NCI-H226 (cell line): ENCODE data around the gene POLE4.

ENCODE experiments used
- DNase-seq: peaks from one replicate; pipeline ENCODE4 v3.0.0-alpha.2; 2015

Gene POLE4

DNA sequence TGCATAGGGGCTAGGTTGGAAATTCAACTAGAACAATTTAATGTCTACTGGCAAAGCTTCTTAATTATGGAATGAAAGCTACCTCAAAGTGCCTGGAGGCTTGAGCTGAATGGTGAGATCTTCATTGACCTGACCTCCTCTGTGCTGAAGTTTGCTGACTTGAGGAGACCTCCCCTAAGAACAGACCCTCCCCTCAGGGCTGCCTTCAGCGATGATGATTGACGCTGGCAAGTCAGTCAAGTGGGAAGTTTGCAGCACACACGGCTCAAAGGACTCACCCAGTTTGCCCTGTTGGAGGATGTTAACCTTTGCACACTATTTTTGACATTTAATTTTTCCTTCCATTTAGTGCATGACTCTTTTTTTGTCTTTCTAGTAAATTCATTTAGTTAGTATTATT, 17.2 kb upstream of the POLE4 start:
- no peak for DNase-seq

DNA sequence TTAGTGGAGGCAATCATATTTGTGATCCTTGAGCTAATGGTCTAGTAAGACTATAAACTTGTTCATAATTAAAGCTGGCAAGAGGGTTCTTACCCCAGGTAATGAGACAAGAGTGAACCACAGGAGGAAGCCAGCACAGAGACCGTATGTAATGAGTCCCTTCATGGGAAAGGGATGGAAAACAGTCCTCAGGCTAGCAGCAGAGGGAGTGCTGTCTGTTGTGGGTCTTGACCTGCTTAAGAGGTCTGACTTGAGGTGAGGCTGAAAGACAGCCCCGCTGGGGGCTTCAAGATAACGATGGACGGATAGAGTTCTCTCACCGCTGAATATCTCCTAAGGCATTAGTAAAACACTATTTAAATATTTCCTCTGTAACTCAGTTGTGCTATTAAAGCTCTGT, 16.2 kb upstream of the POLE4 start:
- no peak for DNase-seq

DNA sequence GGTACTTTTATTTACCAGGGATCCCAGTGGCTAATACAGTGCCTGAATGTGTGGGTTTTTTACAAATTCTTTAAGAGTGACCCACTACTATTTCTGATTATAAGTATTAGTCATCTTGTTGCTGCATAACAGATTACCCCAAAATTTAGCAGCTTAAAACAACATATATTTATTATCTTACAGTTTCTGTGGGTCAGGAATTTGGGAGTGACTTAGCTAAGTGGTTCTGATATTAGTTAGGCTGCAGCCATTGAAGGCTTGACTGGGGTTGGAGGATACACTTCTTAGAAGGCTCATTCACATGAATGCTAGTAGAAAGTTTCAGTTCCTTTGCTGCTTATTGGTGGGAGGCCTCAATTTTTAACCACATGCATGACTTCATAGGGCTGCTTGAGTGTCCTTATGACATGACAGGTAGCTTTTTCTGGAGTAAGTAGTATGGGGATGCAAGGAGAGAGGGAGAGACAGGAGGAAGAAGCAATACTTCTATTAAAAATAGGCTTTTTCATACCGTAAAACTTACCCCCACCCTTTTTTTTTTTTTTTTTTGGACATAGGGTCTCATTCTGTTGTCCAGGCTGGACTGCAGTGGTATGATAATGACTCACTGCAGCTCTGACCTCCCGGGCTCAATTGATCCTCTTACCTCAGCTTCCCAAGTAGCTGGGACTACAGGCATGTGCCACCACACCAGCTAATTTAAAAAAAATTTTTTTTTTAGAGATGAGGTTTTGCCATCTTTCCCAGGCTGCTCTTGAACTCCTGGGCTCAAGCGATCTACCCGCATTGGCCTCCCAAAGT, 13.3 kb upstream of the POLE4 start:
- peak; percentile 75 for DNase-seq

DNA sequence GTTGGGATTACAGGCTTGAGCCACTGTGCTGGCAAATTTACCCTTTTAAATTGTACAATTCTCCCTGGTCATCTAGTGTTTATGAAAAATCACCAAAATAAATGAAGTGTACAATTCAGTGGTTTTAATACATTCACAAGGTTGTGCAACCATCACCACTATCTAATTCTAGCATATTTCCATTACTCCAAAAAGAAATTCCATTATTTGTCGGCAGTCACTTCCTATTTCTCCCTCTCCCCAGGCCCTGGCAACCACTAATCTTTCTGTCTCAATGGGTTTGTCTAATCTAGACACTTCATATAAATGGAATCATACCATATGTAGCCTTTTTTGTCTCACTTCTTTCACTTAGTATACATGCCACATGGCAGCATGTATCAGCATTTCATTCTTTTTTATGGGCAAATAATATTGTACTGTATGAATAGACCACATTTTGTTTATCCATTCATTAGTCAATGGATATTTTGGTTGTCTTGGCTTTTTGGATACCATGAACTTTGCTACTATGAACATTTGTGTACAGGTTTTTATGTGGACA, 12.6 kb upstream of the POLE4 start:
- DNase-seq, result peak; percentile 78

DNA sequence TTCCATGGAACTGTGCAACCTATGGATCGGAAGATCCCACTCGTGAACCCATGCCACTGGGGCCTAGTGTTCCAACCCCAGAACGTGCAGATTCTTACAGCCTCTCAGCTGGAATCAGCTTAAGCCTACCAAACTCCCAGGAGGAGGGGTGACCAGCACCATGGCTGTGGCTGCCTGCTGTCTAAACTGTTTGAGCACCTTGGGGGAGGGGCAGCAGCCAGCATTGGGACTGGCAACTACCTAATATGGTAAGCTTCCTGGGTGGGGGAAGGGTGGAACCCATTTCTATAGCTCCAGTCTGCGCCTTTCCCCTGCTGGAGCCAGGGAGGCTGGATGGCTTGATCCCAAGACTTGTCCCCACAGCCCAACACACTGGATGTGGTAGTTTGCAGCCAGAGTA, 10.7 kb upstream of the POLE4 start:
- no peak for DNase-seq

DNA sequence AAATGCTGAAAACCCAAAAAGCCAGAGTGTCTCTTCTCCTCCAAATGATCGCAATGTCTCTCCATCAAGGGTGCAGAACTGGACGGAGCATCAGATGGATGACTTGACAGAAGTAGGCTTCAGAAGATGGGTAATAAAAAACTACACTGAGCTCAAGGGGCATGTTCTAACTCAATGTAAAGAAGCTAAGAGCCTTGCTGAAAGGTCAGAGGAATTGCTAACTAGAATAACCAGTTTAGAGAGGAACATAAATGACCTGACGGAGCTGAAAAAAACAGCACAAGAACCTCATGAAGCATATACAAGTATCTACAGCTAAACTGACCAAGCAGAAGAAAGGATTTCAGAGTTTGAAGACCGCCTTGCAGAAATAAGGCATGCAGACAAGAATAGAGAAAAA, 9.7 kb upstream of the POLE4 start:
- DNase-seq, result no peak

DNA sequence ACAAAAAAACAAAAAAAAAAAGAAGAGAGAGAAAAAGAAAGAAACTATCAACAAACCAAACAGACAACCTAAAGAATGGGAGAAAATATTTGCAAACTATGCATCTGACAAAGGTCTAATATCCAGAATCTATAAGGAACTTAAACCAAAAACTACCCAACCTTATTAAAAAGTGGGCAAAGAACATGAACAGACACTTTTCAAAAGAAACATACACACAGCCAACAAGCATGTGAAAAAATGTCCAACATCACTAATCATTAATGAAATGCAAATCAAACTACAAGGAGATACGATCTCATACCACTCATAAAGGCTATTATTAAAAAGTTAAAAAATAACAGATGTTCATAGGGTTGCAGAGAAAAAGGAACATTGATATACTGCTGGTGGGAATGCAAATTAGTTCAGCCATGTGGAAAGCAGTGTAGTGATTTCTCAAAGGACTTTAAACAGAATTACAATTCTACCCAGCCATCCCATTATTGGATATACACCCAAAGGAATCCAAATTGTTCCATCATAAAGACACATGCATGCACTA, 7.2 kb upstream of the POLE4 start:
- DNase-seq, result no peak

DNA sequence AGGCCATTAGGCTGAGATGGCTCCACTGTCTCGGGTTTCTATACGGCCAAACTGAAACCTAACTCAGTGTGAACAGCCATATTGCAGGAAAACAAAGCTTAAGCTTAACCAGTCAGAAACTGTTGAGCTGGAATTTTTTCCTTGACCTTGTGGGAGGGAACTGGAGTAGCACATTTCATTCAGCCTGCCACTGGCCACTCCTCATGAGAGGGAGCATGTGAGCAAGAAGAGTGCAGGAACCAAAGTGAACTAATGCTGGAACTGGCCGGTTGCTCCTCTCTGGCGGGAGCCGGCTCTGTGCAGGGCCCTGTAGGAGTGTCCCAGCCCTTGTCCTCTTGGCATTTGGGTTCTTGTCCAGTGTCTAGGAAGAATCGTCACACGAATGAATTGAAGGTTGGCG, 5.9 kb upstream of the POLE4 start:
- DNase-seq, result peak; percentile 7

DNA sequence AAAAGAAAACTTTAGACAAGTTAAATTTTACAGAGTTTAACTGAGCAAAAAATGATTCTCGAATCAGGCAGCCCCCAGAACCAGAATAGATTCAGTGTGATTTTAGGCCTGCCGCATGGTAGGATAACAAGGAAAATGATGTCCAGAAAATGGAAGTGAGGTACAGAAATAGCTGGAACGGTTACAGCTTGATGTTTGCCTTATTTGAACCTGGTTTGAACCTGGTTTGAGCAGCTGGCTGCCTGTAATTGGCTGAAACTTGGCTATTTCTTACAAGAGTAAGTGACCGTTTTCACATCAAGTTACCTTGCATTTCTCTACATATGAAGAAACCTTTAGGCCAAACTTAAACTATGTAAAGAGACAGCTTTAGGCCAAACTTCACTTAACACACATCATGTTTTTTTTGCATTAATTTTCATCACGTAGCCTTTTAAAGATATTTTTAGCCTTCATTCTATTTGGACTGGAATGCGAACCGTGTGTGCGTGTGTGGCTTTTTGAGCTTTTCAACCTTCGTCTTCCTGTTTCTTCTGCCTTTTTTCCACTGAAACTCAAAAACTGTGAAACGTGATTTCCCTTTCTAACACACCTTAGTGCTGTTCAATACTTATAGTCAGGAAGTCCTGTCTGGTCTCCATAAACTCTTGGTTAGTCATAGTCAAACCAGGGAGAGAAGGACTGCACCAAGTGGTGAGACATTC, 4.5 kb upstream of the POLE4 start:
- DNase-seq, result no peak

DNA sequence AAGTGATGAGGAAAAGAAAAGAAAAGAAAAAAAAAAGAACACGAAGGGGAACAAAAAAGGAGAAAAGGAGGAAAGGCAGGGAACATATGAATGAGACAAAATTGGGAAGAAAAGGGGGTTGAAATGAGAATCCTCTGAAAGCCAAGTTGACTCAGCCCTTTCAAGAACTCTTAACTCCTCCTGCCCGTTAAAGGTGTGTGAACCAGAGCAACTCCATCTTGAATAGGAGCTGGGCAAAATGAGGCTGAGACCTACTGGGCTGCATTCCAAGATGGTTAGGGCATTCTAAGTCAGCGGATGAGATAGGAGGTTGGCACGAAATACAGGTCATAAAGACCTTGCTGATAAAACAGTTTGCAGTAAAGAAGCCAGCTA, 4.0 kb upstream of the POLE4 start:
- no peak for DNase-seq

DNA sequence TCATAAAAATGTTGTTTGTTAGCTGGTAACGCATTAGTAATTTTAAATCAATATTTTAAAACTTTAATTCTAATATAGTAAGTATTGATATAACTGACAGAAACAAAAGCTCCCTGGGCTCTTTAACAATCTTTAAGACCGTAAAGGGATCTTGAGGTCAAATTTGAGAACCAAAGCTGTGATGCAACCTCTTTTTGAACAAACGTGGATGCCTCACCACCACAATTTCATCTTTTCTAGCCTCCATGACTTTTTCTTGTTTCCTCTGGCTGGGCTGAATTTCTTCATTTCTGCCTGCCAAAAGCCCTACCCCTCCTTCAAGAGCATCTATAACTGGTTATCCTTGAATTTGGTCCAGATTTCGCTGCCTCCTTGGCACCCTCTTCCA, 563 bp upstream of the POLE4 start:
- no peak for DNase-seq

DNA sequence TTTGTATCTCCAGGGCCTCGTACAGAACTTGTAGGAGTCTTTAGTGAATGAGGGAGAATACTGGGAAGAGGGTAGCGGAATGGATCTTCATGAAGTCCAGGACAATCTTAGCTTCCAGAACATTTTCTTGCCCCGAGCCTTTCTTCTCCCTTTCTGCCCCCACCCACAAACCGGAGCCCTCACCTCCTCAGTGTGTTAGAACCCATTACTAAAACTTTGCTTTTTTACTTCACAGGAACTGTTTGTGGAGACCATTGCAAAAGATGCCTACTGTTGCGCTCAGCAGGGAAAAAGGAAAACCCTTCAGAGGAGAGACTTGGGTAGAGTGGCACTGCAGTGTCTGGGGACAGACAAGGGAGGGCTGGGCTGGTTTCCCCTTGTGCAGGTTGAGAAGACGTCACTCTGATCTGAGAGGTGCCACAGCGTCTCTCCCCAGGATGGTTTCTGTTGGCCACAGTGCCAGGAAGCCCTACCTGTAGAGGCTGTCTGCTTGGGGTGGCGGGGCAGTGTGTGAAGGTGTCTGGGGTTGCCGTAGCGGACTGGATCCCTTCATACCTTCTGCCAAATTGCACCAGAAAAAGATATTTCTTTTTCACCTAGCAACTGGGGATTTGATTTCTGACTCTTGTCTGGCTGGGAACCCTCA, 786 bp downstream of the POLE4 start:
- DNase-seq, result no peak

DNA sequence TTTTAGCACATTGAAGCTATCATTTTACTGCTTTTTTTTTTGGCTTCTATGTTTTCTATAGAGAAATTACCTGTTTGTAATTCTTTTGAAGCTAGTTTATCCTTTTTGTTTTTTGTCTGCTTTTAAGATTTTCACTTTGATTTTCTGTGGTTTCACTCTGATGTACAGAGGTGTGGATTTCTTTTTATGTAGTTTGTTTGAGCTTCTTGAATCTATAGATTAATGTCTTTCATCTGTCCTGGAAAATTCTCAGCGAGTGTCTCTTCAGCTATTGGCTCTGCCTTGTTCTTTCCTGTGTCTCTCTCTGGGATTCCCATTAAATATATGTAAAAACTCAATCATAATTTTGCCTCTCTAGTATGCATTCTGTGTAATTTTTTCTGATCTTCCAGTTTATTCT, 8.4 kb downstream of the POLE4 start:
- no peak for DNase-seq

DNA sequence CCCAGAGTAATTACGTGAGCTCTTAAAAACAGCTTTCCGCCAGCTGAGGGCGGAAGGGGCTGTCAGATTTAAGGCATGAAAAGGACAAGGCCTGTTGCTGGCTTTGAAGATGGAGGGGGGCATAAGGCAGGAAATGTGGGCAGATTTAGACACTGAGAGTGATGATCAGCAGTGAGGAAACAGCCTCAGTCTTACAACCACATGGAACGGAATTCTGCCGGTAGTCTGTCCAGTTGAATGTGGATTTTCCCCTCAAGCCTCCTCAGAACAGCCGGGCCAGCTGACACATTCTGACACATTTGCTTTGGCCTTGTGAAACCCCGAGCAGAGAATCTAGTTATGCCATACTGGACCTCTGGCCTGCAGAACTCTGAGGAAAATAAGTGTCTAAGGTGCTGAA, 16.6 kb downstream of the POLE4 start:
- DNase-seq, result no peak

DNA sequence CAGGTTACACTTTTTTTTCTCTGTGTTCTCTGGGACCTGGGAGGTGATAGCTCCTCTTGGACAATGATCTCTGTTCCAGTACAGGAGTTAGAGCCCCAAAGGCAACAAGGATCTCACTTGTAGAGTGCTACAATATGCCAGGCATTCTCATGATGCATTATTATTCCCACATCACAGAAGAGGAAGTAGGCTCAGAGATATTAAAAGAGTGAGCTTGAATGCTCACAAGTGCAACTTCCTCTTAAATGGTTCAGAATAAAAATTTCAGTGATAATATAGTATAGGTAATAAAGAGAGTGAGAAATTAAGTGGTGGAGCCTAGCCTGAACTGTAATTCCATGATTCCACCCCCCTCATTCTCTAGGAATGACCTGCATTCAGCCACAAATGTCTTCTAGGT, 21.4 kb downstream of the POLE4 start:
- DNase-seq, result no peak

DNA sequence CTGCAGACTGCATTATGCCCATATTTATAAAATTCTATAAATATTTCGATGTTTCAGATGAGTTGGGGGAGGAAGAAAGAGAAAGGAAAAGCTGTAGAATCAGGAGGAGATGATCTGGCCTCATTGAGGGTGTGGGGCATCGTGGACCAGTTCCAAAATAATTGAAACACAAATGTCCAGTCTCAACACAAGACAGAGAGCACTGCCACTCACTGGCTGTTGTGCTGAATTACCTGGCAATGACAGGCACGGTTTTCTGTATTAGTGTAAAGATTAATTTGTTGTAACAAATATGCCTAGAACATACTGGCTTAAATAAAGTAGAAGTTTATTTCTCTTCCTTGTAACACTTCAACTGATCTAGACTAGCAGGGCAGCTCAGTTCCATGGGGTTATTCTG, 24.1 kb downstream of the POLE4 start:
- no peak for DNase-seq

DNA sequence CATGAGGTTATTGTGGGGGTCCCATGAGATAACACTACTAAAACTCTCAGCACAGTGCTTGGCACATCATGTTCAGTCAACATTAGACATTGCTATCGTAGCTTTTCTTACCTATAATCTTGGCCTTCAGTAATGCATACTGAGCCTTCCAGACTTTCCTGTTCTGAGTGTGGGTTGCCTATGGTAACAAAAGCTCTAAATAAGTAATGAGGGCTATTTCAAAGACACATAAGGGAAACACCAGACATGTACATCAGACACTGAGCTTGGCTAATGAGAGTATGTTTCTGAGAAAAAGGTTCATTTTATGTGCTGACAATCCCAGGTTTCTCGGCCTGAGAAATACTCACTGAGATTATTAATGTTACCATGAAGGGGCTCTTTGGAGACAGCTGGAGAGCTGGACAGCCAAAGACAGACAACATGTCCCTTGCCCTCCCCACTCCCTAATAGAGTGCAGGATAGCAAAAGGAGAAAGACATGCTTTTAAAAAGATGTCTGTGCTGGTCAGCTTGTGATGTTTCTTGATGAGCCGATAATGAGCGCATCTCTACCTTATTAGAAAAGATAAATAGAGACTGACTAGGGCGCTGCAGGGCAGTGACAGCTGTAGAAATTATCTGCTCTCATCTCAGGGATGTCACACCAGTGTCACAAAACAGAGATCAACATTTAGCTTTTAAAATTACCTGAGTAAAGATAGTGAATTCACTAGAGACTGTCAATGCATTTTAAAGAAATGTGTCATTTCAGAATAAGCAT, 25.4 kb downstream of the POLE4 start:
- no peak for DNase-seq

DNA sequence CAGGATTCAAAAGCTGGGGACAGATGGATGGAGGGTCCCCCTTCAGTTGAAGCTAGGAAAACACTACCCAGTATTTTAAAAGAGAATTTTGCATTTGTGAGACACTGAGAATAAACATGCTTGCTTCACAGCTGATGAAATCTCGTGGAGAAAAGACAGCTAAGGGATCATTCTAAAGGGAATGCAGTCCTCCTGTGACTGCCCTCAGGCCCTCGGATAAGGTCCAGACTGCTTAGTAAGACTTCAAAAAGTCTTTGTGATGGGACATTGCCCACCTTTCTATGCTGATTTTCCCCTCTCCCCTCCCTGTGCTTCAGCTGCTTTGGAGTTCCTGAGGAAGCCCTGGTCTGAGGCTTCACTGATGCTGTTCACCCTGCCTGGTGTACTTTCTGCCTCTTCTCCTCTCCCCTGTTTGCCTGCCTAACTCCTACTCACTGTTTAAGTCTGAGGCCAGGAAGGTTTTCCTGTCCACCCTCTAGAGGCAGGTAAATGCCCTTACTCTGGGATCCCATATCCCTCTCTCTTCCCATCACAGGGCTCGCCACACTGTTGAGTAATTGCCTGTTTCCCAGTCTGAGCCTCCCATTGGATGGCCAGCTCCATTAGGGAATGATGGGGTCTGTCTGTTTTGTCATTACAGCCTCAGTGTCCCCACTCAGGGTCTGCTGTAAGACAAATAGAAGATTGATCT, 26.6 kb downstream of the POLE4 start:
- DNase-seq, result no peak

DNA sequence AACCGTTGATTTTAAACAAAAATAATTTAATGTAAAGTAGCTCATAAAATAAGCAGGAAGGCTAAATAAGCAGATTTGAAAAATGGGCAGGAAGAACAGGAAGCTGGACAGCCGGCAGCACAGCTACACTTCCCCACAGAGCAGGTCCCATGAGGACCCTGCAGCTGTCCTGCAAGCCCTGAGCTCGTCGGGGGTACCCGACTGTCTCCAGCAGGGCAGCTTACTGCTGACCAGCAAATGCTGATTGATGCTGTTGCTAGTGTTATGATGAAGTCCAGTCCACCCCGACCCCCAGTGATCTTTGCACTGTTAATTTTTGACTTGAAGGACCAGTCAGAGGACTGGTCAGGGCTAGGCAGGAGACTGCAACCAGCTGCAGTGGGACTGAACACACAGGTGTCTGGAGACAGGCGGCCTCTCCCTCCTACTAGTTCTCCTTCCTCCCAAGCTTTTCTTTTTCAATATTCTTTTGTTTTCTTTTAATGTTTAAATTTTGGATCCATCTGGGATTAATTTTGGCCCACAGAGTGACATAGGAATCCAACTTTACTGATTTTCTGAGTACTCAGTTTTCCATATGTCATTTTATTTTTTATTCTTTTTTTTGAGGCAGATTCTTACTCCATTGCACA, 27.7 kb downstream of the POLE4 start:
- DNase-seq, result no peak

DNA sequence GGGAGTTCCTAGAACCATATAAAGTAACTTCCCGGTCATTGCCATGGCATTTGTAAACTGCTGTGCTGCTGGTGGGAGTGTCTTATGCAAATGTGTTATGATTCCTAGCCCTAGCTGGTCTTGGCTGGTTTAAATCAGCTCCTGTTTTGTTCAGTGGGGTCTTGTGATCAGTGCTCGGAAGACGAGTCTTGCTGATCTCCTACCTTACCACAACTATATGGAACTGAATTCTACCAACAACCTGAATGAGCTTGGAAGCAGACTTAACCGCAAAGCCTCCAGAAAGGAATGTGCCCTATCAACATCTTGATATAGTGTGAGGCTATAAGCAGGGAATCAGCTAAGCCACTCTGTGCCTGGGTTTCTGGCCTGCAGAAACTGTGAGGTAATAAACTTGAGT, 33.5 kb downstream of the POLE4 start:
- peak; percentile 28 for DNase-seq

DNA sequence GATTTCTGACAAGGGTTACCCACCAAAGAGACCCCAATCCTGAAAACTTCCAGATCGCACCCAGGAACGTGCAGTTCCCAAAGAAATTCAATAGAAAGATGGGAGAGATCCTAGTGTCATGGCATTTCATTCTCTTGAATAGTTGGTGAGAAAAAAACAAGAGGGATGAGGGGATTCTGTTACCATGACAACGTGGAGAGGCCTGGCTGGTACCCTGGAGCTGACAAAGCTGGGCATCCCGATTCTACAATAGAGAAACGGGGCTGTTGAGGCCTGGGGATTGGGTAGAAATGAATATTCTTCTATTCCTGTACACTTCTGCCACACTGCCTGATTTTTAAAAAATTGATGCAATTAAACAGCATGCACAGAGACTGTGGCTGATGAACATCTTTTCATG, 41.0 kb downstream of the POLE4 start:
- no peak for DNase-seq

DNA sequence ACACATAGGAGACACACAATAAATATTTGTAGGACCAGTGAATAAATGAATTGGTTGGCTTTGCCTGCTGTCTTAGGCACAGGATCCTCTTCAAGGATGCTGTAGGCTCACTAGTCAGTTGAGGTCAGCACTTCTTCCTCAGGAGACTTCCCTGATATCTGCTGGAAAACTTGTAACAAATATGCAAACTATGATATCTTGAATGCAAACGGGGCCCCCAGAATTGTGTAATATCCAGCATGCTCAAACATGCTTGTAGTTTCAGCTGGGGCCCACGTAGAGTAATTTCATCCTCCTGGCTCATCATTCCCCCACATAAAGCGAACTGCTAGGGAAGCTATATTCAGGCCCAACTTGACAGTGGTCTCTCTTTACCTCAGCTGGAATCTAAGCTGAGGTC, 43.6 kb downstream of the POLE4 start:
- peak; percentile 66 for DNase-seq
